ENCODE measurements around the gene IDH1. TPM values are rescaled to one million over a fixed set of nuclear protein-coding genes. Genes with fewer than 3 reads are reported as not detected.

Gene IDH1
- 10 to 100 TPM; 34.2 to 46.4 (median 37.7) TPM for total RNA-seq
- 100 to 1,000 TPM; 133 to 287 (median 155) TPM for polyA plus RNA-seq

DNA sequence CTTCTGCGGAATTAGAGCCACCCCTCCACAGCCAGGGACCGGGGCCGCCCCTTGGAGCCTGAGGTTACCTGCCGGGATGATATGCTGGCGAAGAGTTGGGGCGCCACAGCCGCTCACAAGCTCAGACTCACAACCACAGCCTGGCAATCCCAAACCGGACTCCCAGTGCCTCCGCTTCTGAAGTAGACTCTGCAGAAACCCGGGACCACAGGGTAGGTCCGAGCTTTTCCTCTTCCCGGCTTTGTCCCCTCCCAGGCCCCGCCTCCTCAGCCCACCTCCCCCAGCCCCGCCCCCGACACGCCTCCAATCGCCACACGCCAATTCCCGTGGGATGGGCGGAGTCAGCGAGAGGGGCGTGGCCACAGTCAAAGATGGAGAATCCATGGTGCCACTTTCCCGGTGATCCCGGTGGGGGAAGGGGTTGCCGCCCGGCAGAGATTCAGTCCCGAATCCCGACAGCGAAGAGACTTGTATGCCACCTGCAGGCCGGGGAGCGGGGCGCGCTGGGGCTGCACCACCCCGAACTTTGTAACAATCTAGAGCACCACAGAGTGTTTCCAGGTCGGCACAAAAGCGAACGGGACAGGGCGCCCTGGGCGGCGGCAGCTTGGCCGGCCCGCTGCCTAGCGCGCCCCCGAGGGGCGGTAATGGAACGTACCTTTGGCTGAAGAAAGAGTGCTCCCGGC, at the start of gene IDH1:
TSS of gene IDH1 (minus strand) at position 201 of the 686 bp plus-strand sequence. CDS start 3,520 bp downstream, outside the sequence.
- H3K9me3 ChIP-seq = no peaks in the 10 kb centered on the region
- peak within 1 kb of the TSS; percentile 66 to 78 (median 74) for H3K4me3 ChIP-seq
- TF ChIP-seq, protein P1, sequence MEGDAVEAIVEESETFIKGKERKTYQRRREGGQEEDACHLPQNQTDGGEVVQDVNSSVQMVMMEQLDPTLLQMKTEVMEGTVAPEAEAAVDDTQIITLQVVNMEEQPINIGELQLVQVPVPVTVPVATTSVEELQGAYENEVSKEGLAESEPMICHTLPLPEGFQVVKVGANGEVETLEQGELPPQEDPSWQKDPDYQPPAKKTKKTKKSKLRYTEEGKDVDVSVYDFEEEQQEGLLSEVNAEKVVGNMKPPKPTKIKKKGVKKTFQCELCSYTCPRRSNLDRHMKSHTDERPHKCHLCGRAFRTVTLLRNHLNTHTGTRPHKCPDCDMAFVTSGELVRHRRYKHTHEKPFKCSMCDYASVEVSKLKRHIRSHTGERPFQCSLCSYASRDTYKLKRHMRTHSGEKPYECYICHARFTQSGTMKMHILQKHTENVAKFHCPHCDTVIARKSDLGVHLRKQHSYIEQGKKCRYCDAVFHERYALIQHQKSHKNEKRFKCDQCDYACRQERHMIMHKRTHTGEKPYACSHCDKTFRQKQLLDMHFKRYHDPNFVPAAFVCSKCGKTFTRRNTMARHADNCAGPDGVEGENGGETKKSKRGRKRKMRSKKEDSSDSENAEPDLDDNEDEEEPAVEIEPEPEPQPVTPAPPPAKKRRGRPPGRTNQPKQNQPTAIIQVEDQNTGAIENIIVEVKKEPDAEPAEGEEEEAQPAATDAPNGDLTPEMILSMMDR (IDR thresholded peaks at IDR 0.05) = peak in 2 of 4 experiments; percentile 19 to 29
- peak in 1 of 2 donors; percentile 46 for TF ChIP-seq POLR2A (IDR thresholded peaks at IDR 0.05)
- no peak for TF ChIP-seq EP300 (IDR thresholded peaks at IDR 0.05)
- peak; percentile 37 to 81 (median 64) for TF ChIP-seq POLR2AphosphoS5 (IDR thresholded peaks at IDR 0.05)
- peaks cover 0 to 25% (median 3%) of the 10 kb centered on the region in 4 donors for H3K36me3 ChIP-seq
- intact Hi-C loops (cut with DNase I) = loop anchor here (1.0 to 10.0 kb wide), 3 partner anchors 11 to 630 kb away; partner anchors contain the start of genes METTL21A and PIKFYVE
- DNase-seq = peak; percentile 97
- peaks cover 0 to 43% (median 22%) of the 10 kb centered on the region in 4 donors for H3K4me1 ChIP-seq
- WGBS, 2 donors = 0% methylated on average over 48 of the region's 48 CpGs
- no peaks in the 10 kb centered on the region for H3K27me3 ChIP-seq
- peak within 1 kb of the TSS; percentile 79 to 86 (median 84) for H3K27ac ChIP-seq

DNA sequence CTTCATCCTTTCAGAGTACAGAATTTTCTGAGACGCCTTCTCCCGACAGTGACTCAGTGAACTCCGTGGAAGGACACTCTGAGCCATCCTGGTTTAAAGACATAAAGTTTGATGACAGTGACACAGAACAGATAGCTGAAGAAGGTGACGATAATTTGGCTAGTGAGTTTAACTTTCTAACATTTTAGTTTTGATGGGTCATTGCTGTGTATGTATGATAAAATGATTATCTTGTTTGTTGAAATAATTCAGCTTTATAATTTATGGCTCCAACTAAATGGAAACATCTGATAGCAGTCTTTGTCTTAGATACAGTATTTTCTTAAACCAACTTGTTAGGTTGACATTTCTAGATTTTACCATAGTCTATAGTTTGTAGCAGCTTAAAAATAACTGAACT, 49.3 kb upstream of the IDH1 start:
- TF ChIP-seq POLR2AphosphoS5 (IDR thresholded peaks at IDR 0.05) (no peak), POLR2A (IDR thresholded peaks at IDR 0.05) (no peak), EP300 (IDR thresholded peaks at IDR 0.05) (no peak)
- TF ChIP-seq, protein P1 (IDR thresholded peaks at IDR 0.05) = no peak
- Histone ChIP-seq H3K4me1 (no peaks in the 10 kb centered on the region), H3K4me3 (no peak overlapping the region), H3K36me3 (peaks cover 4 to 74% (median 51%) of the 10 kb centered on the region in 4 donors), H3K27ac (no peak overlapping the region), H3K27me3 (no peaks in the 10 kb centered on the region), H3K9me3 (no peaks in the 10 kb centered on the region)
- no peak for DNase-seq
- WGBS, 2 donors = 93% methylated on average over 4 of the region's 4 CpGs
- intact Hi-C loops (cut with DNase I) = no loop called here

DNA sequence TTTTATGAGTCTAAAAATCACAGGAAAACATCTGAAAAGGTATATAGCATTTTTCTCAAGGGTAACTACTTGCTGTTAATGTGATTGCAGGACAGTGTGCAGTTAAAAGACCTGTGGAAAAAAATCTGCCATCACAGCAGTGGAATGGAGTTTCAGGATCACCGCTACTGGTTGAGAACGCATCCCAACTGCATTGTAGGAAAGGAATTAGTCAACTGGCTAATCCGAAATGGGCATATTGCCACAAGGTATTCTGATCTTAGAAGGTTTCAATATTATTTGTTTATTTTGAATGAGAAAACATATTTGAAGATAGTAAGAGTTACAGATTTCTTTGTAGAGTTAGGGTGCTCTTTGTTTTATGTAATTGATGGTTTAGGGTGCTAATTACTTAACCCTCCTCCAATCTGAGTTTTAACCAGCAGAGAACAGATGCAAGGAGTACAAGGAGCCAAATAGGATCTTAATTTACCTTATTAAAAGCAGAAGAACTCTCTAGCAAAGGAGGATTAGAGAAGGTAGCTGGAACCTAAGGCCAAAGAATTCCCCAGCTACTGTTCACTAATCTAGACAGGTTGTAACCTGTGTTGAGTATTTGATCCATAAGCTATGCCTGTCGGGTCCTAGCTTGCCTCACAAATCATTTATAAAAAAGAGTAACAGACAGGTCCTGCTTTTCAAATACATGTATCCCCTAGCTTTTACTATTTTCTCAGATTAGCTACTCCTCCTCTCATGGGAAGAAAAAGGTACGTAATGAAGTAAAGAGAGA, 46.2 kb upstream of the IDH1 start:
- Histone ChIP-seq H3K27ac (no peak overlapping the region), H3K4me3 (no peak overlapping the region), H3K27me3 (no peaks in the 10 kb centered on the region), H3K9me3 (no peaks in the 10 kb centered on the region), H3K36me3 (peaks cover 4 to 80% (median 56%) of the 10 kb centered on the region in 4 donors), H3K4me1 (no peaks in the 10 kb centered on the region)
- no peak for DNase-seq
- intact Hi-C loops (cut with DNase I) = no loop called here
- 97% methylated on average over 5 of the region's 5 CpGs for WGBS, 2 donors
- TF ChIP-seq POLR2A (IDR thresholded peaks at IDR 0.05) (no peak), POLR2AphosphoS5 (IDR thresholded peaks at IDR 0.05) (no peak), EP300 (IDR thresholded peaks at IDR 0.05) (no peak)
- TF ChIP-seq, protein P1 (IDR thresholded peaks at IDR 0.05) = no peak

DNA sequence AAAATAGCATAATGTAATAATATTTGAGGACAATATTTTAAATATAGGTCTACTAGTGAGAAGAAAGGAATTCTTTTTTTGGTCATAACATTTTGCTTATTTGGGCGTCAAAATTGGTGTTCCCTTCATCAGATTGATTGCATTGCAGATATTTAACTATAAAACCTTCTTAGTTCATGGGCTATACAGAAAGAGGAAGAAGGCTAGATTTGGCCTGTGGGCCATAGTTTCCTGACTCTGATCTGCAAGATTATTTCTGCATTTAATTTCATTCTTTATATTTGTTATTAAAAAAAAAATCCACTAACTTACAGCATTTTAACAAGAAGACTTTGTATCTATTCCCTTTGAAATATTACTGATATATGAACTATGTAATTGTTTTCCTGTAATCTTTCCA, 43.1 kb upstream of the IDH1 start:
- Histone ChIP-seq H3K27ac (no peak overlapping the region), H3K27me3 (no peaks in the 10 kb centered on the region), H3K9me3 (no peaks in the 10 kb centered on the region), H3K36me3 (peaks cover 0 to 59% (median 36%) of the 10 kb centered on the region in 4 donors), H3K4me3 (no peak overlapping the region), H3K4me1 (peaks cover 0 to 9% (median 0%) of the 10 kb centered on the region in 4 donors)
- WGBS, 2 donors = 70 to 93% methylated on average over 1 of the region's 1 CpG
- DNase-seq = no peak
- TF ChIP-seq, protein P1 (IDR thresholded peaks at IDR 0.05) = no peak
- TF ChIP-seq POLR2AphosphoS5 (IDR thresholded peaks at IDR 0.05) (no peak), POLR2A (IDR thresholded peaks at IDR 0.05) (no peak), EP300 (IDR thresholded peaks at IDR 0.05) (no peak)
- intact Hi-C loops (cut with DNase I) = no loop called here
